HepG2 (cell line): Measurements from ENCODE around the gene CYP2S1.

Source experiments
- NFYB ChIP-seq: sonication (generic); formaldehyde crosslinking; IDR thresholded peaks from 2 replicates; pipeline ENCODE4 v1.4.0; 2020; ENCODE audit warnings: missing genetic modification reagents
- SRF ChIP-seq: IDR thresholded peaks from 2 replicates; pipeline ENCODE4 v1.6.1; 2011; ENCODE audit warnings: mild to moderate bottlenecking, low read depth, low read length, moderate library complexity
- SUZ12 ChIP-seq: fragments of 150-350 bp; IDR thresholded peaks from 2 replicates; pipeline ENCODE4 v1.6.1; 2014; ENCODE audit warnings: low read depth, low read length
- TF ChIP-seq, protein P1 (sequence below): sonication (generic); formaldehyde crosslinking; IDR thresholded peaks from 2 replicates; pipeline ENCODE4 v1.5.0; 2020; ENCODE audit warnings: mild to moderate bottlenecking, missing genetic modification reagents, moderate library complexity

DNA sequence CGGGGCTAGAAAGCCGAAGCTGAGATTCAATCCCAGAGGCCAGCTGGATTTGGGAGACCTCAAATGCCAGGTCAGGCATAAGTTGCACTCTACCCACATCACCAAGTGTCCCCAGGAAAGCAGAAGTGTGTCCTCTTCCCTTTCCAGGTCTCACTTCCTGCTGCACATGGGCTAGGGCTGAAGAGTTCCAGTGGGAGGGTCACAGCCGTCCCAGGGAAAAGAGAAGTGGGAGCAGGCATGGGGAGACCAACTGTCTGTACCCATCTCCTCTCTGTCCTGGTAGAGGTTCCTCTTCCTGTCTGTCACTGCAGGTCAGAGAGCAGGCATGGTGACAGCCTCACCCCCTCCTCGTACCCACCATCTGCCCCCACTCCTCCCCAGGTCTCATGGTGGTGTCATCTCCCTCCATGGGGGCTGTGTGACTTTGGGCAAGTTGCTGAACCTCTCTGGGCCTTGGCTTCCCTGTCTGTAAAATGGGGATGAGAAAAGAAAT, 40.8 kb downstream of the CYP2S1 start:
- TF ChIP-seq, protein P1, sequence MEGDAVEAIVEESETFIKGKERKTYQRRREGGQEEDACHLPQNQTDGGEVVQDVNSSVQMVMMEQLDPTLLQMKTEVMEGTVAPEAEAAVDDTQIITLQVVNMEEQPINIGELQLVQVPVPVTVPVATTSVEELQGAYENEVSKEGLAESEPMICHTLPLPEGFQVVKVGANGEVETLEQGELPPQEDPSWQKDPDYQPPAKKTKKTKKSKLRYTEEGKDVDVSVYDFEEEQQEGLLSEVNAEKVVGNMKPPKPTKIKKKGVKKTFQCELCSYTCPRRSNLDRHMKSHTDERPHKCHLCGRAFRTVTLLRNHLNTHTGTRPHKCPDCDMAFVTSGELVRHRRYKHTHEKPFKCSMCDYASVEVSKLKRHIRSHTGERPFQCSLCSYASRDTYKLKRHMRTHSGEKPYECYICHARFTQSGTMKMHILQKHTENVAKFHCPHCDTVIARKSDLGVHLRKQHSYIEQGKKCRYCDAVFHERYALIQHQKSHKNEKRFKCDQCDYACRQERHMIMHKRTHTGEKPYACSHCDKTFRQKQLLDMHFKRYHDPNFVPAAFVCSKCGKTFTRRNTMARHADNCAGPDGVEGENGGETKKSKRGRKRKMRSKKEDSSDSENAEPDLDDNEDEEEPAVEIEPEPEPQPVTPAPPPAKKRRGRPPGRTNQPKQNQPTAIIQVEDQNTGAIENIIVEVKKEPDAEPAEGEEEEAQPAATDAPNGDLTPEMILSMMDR (CRISPR knock-in tag), result no peak
- TF ChIP-seq SUZ12, result no peak
- TF ChIP-seq NFYB (CRISPR knock-in tag), result no peak
- no peak for TF ChIP-seq SRF
